GM23338 (cell line): Measurements from ENCODE around the gene YPEL4. TPM values are rescaled to one million over a fixed set of nuclear protein-coding genes. Genes with fewer than 3 reads are reported as not detected.

Experiments
- EZH2 ChIP-seq: fragments of 200-600 bp; sonication (generic); IDR thresholded peaks from one replicate; pipeline ENCODE4 v1.8.0; 2017; ENCODE audit warnings: antibody characterized with exemption, mild to moderate bottlenecking, low read depth; ENCODE audit not compliant: unreplicated experiment
- JUNB ChIP-seq: IDR thresholded peaks from one replicate; pipeline ENCODE4 v1.6.1; 2016; ENCODE audit warnings: antibody characterized with exemption; ENCODE audit not compliant: unreplicated experiment
- POLR2AphosphoS5 ChIP-seq: IDR thresholded peaks from 2 replicates; pipeline ENCODE4 v1.6.1; 2016; ENCODE audit warnings: antibody characterized with exemption, low read depth
- microRNA counts: library from miRNA; unstranded; fragments of <30 nt; microRNA quantifications from one replicate; lab custom pipeline; 2017
- microRNA-seq: library from miRNA; unstranded; fragments of <30 nt; microRNA quantifications from one replicate; pipeline ENCODE4, GENCODE V29; 2017
- polyA plus RNA-seq: library from polyadenylated mRNA; unstranded; fragments of >200 nt; fragmentation: Nextera tagmentation; extraction: Ambion mirVana; gene quantifications from 2 replicates; pipeline ENCODE4 v1.2.1, GENCODE V29; 2016
- small RNA-seq: library from RNA; depleted of rRNA; stranded (forward); fragments of <200 nt; gene quantifications from one replicate; pipeline ENCODE3, GENCODE V24; 2014; ENCODE audit warnings: low replicate concordance
- total RNA-seq: library from RNA; depleted of rRNA; stranded (reverse); fragments of >200 nt; shearing (Covaris generic); gene quantifications from 2 replicates; pipeline ENCODE4 v1.2.3, GENCODE V29; 2014; rRNA removed
- TF ChIP-seq, protein P1 (sequence below), 2 experiments: fragments of 200-600 bp in 1 of 2; sonication (generic) in 1 of 2; conservative IDR thresholded peaks; 2 replicates each; pipeline versions ENCODE4 v1.5.1 to v1.6.1; 2016 to 2017; ENCODE audit warnings: antibody characterized with exemption in 2 of 2, low read depth in 2 of 2, mild to moderate bottlenecking in 2 of 2, moderate library complexity in 1 of 2

Gene YPEL4
- total and polyA plus RNA-seq, 2 experiments from 2014 or later: 1.1 TPM; not detected in 1

DNA sequence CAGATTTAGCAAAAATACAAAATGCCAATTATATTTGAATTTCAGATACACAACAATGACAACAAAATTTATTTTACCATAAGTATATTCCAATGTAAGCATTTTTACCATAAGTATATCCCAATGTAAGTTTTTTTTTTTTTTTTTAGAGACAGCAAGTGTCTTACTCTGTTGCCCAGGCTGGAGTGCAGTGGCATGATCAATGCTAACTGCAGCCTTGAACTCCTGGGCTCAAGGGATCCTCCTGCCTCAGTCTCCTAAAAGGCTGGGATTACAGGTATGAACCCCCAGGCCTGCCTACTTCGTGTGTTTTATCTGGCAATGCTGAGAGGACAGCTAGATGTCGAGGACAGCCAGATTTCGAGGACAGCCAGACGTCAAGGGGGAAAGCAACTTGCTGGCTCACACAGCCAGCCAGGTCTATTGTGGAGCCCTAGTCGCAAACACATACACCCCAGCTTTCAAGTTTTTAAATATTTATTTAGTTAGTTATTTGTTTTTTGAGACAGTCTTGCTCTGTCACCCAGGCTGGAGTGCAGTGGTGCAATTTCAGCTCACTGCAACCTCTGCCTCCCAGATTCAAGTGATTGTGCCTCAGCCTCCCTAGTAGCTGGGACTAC lies 53.3 kb downstream of the YPEL4 start (continued):
- TF ChIP-seq, protein P1, sequence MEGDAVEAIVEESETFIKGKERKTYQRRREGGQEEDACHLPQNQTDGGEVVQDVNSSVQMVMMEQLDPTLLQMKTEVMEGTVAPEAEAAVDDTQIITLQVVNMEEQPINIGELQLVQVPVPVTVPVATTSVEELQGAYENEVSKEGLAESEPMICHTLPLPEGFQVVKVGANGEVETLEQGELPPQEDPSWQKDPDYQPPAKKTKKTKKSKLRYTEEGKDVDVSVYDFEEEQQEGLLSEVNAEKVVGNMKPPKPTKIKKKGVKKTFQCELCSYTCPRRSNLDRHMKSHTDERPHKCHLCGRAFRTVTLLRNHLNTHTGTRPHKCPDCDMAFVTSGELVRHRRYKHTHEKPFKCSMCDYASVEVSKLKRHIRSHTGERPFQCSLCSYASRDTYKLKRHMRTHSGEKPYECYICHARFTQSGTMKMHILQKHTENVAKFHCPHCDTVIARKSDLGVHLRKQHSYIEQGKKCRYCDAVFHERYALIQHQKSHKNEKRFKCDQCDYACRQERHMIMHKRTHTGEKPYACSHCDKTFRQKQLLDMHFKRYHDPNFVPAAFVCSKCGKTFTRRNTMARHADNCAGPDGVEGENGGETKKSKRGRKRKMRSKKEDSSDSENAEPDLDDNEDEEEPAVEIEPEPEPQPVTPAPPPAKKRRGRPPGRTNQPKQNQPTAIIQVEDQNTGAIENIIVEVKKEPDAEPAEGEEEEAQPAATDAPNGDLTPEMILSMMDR (conservative IDR thresholded peaks at IDR 0.05; ENCODE audit: low read depth in 2 of 2): no peak
- TF ChIP-seq POLR2AphosphoS5 (no peak), JUNB (no peak), EZH2 (no peak)

MicroRNAs encoded within 50 kb of the gene (microRNA counts, 767-probe panel; counts per million panel counts)
- microRNA hsa-miR-130a-3p (lab: Ali Mortazavi, UCI): 14,519 counts per million, percentile 94 among the panel's probes with 10 or more counts

Small RNAs within 50 kb of the gene (microRNA-seq; reads per million reads assigned to microRNA genes)
- 8,104 reads per million, percentile 98 among the genes with 10 or more reads in this experiment for gene MIR130A

Small RNAs within 50 kb of the gene (small RNA-seq; reads per million reads assigned to genes)
- 175 reads per million, percentile 99 among the genes with 10 or more reads in this experiment for gene MIR130A

Other genes with a start within 250 kb of the YPEL4 start
- gene SLC43A3, start 222.8 kb downstream of the YPEL4 start, total RNA-seq: 23.7 and 24.8 TPM in 2 replicates
- gene SLC43A3, start 222.8 kb downstream of the YPEL4 start, polyA plus RNA-seq: 11.5 and 14.3 TPM in 2 replicates
- 15.9 and 16.1 TPM in 2 replicates for gene RTN4RL2, start 189.4 kb downstream of the YPEL4 start, total RNA-seq
- 13.1 and 13.9 TPM in 2 replicates for gene RTN4RL2, start 189.4 kb downstream of the YPEL4 start, polyA plus RNA-seq
- 49.7 and 49.8 TPM in 2 replicates for gene SLC43A1, start 134.2 kb downstream of the YPEL4 start, total RNA-seq
- gene SLC43A1, start 134.2 kb downstream of the YPEL4 start, polyA plus RNA-seq: 19.6 and 19.7 TPM in 2 replicates
- gene TIMM10, start 119.2 kb downstream of the YPEL4 start, total RNA-seq: 59.1 and 75.8 TPM in 2 replicates
- 193 and 194 TPM in 2 replicates for gene TIMM10, start 119.2 kb downstream of the YPEL4 start, polyA plus RNA-seq
- 0.31 TPM in 1 of 2 replicates, not detected in the other for gene SMTNL1, start 112.3 kb downstream of the YPEL4 start, total RNA-seq
- 0.14 and 0.70 TPM in 2 replicates for gene SMTNL1, start 112.3 kb downstream of the YPEL4 start, polyA plus RNA-seq
- 42.2 and 52.0 TPM in 2 replicates for gene UBE2L6, start 82.2 kb downstream of the YPEL4 start, total RNA-seq
- 46.0 and 46.5 TPM in 2 replicates for gene UBE2L6, start 82.2 kb downstream of the YPEL4 start, polyA plus RNA-seq
- 40.8 and 42.3 TPM in 2 replicates for gene SERPING1, start 52.2 kb downstream of the YPEL4 start, total RNA-seq
- gene SERPING1, start 52.2 kb downstream of the YPEL4 start, polyA plus RNA-seq: 49.8 and 54.7 TPM in 2 replicates
- gene CLP1, start 7.8 kb upstream of the YPEL4 start, total RNA-seq: 25.2 and 25.4 TPM in 2 replicates
- 14.4 and 16.8 TPM in 2 replicates for gene CLP1, start 7.8 kb upstream of the YPEL4 start, polyA plus RNA-seq
- gene ZDHHC5, start 18.2 kb upstream of the YPEL4 start, total RNA-seq: 35.7 and 42.3 TPM in 2 replicates
- 15.7 and 16.9 TPM in 2 replicates for gene ZDHHC5, start 18.2 kb upstream of the YPEL4 start, polyA plus RNA-seq
- 15.2 and 17.7 TPM in 2 replicates for gene MED19, start 62.3 kb upstream of the YPEL4 start, total RNA-seq
- gene MED19, start 62.3 kb upstream of the YPEL4 start, polyA plus RNA-seq: 64.2 and 64.9 TPM in 2 replicates
- 61.1 and 69.3 TPM in 2 replicates for gene TMX2, start 62.7 kb upstream of the YPEL4 start, total RNA-seq
- 56.0 and 59.2 TPM in 2 replicates for gene TMX2, start 62.7 kb upstream of the YPEL4 start, polyA plus RNA-seq
- 282 and 311 TPM in 2 replicates for gene SELENOH, start 91.6 kb upstream of the YPEL4 start, total RNA-seq
- gene SELENOH, start 91.6 kb upstream of the YPEL4 start, polyA plus RNA-seq: 363 and 379 TPM in 2 replicates
- 0.08 TPM in 1 of 2 replicates, not detected in the other for gene BTBD18, start 101.9 kb upstream of the YPEL4 start, total RNA-seq
- gene BTBD18, start 101.9 kb upstream of the YPEL4 start, polyA plus RNA-seq: 0.29 and 0.31 TPM in 2 replicates
- gene CTNND1, start 111.9 kb upstream of the YPEL4 start, total RNA-seq: 136 and 148 TPM in 2 replicates
- gene CTNND1, start 111.9 kb upstream of the YPEL4 start, polyA plus RNA-seq: 37.0 and 39.1 TPM in 2 replicates